Femur (tissue), 1 donor: ENCODE data around the gene PROM2.

Experiments used
- DNase-seq: peaks from one replicate; pipeline ENCODE4 v3.0.0-alpha.2; 2017

The PROM2 gene

GRCh38 chr2:95325026-95325425 is 50.8 kb downstream of the PROM2 start:
- DNase-seq, result no peak

DNA sequence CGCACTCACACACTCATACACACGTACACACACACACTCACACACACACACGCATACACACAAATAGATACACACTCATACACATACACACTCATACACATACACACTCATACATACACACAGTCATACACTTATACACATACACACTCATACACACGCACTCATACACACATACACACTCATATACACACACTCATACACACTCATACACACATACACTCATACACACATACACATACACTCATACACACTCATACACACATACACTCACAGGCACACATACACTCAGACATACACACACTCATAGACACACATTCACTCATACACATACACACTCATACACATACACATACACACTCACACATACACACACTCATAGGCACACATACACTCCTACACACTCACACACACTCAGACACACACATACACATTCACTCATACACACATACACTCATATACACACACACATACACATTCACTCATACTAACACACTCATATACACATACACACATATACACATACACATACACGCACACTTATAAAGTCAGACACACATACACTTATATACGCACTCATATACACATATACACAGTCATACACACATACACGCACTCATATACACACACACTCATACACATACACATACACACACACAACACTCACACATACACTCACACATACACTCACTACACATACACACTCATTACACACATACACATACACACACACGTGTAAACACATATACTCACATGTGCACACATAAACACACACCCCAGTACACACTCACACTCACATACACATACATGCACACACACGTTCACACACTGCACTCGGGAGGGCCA is 51.6 kb downstream of the PROM2 start:
- DNase-seq, result no peak

DNA sequence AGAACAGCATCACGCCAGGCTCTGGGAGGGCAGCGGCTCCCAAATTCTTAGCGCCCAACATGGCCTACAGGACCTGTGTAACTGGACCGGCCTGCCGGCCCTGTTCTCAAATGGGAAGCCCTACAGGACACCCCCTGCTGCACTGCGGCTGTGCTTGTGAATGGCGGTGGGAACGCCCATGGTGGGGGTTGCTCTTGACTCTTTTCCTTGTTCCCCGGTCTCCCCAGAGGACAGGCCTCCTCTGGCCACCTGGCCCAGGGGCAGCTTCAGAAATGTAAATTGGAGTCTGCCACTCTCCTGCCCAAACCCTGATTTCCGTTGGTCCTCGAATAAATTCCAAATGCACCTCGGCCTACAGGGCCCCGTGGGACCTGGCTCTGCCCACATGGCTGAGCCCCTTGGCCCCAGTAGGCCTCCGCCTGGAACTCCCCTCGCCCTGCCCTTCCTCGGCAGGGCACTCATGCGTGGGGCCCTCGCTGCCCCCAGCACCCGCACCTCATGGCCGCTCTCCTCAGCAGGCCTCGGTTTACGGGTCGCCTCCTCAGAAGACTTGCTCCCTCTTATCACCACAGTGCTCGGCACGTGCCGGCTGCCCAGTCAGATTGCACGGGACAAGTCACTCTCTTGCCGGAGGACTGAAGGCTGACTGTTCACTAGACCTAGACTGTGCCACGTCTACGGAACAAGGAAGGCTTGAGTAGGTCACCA is 52.3 kb downstream of the PROM2 start:
- no peak for DNase-seq

- no peak for DNase-seq
Measured at GRCh38 chr2:95327861-95328260, 53.6 kb downstream of the PROM2 start.

DNA sequence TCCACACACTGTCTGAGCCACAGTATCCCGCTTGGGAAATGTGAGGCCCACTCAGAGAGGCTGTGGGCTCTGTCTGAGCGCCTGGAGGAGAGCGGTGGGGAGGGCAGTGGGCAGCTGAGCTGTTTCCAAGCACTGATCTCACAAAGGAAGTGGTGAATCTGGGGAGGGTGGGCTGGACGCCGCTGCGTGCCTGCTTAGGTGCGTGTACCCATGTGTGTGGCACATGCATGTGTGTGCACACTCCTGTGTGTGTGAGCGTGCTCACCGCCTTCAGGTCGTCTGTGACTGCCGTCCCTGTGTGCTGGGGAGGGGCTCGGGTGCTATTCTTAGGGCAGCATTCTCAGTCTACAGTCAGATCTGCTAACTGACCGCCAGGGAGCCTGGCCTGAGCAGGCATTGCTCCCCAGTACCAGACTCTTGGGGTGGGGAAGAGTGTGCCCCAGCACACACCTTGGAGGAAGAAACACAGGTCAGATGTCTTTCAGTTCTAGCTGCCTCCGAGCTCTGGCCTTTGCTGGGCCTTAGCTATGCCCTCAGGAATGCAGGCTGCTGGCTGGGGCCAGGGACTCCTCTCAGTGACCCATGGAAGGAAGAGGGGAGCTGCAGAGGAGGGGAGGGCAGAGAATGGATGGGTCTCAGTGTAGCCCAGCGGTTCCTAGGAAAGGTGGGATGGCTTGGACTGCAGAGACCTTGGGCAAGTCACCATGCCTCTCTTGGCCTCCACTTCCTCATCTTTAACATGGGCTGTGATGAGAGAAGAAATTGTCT is 54.3 kb downstream of the PROM2 start:
- DNase-seq, result peak; percentile 43

GRCh38 chr2:95329401-95329800 is 55.2 kb downstream of the PROM2 start:
- DNase-seq, result no peak

DNA sequence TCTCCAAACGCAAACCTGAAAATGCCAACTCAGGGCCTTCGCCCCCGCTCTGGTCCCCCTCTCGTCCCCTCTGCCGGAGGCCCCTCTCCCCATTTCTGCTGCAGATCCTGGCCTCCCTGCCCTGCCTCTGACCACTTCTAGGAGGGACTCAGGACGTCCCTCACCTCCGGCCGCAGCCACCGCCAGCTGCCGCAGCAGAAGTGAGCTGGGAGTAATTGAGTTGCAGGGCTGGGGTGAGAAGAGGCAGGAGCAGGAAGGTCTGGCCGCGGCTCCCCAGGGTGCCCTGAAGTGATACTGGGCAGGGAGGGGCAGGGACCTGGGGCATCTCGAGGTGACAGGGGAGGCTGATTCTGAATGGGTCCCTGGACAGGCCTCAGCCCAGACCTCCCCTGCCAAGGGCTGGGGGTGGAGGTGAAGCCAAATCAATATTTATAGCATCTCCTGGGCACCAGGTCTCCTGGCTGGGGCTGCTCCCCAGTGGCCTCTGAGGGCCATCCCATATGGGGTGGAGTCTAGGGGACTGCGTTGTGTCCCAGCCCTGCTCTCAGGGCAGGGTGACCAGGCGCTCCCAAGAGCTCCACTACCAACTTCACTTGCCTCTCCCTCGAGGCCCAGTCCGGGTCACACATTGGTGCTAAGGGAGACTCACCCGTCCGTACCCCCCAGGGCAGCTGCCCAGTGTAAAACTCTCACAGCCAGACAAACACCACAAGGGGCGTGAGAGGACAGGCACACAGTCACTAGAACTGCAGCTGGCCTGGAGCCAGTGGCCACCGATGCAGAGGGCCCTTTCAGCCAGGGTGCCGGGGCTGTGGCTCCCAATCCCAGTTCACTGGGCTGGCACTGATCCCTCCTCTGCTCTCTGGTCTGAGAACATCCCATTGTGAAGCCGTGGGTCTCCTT is 55.9 kb downstream of the PROM2 start:
- DNase-seq, result no peak

DNA sequence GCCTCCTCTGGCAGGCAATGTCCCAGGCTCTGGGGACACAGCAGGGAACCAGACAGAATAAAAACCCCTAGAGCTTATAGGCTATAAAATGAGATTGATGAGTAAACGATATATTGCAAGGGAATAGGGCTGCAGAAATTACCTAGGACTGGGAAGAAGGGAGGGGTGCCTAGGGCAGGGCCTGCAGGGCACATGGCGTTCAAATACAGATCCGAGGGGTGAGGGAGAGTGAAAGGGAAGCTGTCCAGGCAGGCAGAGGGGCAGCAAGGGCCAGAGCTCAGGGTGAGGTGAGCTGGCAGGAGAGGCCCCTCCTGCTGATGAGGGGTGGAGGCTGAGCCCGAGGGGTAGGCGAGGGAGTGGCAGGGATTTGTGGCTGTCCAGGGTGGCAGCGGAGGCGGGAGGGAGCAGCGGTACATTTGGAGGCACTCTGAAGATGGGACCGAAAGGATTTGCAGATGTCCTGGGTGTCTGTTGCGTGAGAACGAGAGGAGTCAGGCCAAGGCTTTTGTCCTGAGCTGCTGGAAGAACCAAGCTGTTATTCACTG is 56.6 kb downstream of the PROM2 start:
- DNase-seq, result no peak

DNA sequence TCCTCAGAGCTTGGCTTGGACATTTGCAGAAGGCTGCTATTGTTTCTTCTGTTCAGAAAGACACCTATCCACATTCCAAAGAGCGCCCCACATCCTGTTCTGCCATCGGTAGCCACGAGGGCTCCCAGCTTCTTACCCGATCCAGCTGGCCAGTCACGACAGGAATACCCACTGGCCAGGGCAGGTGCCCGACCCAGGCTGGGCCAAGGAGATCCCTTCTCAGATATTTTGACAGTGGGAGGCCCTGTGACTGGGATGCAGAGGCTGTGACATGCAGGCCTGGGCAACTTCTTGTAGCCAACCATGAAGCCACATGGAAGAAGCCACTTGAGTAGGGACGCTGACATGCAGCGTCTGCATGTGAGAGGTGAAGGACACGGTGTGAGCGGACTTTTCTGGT is 57.4 kb downstream of the PROM2 start:
- no peak for DNase-seq

DNA sequence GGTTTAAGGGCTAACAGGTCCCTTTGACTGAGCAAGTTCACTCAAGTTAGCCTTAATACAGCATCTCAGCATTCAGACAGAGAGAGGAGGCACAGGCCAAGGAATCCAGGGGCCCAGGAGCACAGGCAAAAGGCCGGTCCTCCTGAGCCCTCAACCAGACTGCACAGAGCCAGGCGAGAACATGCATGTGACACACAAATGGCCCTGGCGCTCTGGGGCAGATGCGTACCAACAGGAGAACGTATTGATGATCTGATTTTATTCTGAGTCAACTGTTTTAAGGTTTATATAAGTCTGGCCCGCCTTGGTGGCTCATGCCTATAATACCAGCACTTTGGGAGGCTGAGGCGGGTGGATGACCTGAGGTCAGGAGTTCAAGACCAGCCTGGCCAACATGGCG is 57.8 kb downstream of the PROM2 start:
- DNase-seq, result no peak

DNA sequence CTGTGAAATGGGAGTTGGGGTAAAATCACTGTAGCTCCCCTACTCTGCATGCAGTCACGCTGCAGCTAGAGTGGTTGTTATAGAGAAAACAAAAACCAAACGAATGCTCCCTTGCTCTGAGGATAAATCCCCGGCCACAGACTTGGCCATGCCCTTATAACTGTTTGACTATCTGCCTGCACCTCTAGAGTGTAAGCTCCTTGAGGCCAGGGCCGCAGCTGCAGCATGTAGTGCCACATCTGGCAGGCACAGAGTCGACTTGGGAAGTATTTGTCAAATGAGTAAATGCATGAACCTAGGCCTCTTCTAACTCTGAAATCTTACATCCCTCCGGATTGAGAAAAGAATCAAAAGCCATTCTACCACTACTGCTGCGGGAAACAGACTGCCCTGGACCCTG is 58.8 kb downstream of the PROM2 start:
- no peak for DNase-seq

DNA sequence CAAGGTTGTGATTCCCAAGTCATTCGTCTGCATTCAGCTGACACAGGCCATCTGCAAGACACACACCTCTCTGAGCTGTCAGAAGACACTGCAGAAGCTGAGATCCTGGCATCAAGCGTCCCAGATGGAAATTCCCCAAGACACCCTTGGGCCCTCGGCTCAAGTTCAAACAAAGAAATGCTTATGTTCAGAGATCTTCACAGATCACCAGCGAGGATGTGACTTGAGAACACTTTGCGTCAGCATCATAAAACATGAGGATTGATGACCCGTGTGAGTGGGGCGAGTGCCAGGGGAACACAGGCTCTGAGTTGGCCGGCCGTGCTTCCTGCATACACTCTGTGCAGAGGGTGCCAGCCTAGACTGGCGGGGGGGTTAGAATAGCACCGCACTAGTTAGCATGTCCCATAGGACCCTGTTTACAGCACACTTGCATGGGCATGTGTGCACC is 59.7 kb downstream of the PROM2 start:
- no peak for DNase-seq

DNA sequence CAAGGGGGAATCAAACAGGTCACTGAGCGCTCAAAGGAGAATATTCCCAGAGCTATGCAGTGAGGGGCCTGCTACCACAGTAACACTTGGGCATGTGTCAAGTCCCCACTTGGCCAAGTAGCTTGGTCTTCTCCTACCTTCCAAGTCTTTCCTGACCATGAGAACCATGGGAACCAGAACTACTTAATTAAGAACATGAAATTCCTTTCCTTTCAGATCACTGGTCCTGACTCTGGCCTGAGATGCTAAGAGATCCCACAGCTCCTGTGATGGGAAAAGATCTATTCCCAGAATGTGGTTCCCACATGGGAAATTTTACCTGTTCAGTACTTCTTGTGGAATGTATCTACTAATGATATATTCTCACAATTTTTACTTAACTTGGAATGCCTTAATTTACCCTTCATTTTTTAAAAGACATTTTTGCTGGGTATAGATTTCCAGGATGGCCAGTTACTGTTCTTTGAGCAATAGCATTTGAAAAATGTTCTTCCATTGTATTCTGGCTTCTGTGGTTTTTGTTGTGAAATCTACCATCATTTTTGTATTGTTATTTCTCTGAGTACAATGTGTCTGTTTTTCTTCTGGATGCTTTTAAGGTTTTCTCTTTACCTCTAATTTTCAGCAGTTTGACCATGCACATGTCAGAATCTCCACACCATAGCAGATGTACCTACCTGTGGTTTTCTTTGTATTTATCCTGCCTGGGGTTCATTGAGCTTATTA is 60.8 kb downstream of the PROM2 start:
- no peak for DNase-seq

DNA sequence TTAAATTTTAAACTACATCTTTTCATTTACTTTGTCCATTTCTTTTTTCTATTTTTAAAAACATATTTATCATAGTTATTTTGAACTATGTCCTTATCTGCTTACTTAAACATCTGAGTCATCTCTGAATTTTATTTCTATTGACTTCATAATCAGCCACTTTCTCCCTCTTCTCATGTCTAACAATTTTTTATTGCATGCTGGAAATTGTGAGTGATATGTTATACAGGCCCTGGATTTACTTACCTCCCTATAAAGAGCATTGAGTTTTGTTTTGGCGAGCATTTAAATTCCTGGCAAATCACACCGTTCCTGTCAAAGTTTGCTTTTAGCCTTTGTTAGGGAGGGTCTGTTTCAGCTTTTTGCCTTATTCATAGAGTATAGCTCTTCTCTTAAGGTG is 62.2 kb downstream of the PROM2 start:
- DNase-seq, result no peak

DNA sequence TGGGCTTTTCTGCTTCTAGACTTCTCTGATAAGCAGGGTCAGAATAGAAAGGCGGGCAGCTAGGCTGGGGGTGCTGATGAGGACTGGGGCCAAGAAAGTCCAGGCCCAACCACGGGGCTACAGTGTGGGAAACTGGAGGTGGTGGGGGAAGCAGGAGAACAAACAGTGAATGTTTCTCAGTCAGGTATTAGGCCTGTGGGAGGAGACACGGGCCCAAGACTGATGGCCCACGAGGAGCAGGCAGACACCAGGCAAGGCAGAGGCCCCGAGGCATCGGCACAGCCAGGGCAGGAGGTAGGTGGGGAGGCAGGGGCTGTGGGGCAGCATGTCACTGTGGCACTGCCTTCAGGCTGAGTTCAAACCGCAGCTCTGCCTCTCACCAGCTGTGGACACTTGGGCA is 63.6 kb downstream of the PROM2 start:
- no peak for DNase-seq
